Measurements from ENCODE around the gene TCAIM. TPM values are rescaled to one million over a fixed set of nuclear protein-coding genes. Genes with fewer than 3 reads are reported as not detected.

The TCAIM gene
- total and polyA plus RNA-seq, 7 experiments from 2014 or later = 7.7 to 19.8 (median 15.7) TPM

- ChIA-PET CTCF (no interaction called here), POLR2A (no interaction called here)
- no peak overlapping the region for H3K4me3 Mint-ChIP-seq
- H3K36me3 ChIP-seq (ENCODE audit: control insufficient read depth in 2 of 3, insufficient read depth in 3 of 3, low read length in 3 of 3) = no peaks in the 10 kb centered on the region
- ATAC-seq = no peak
- H3K27ac ChIP-seq (ENCODE audit: low read depth, low read length) = no peak overlapping the region
- no peaks in the 10 kb centered on the region for H3K9me3 ChIP-seq (ENCODE audit: control insufficient read depth in 2 of 3, low read length in 3 of 3)
- H3K27me3 ChIP-seq (ENCODE audit: control insufficient read depth in 2 of 2, insufficient read depth in 2 of 2, low read length in 2 of 2) = no peaks in the 10 kb centered on the region
- no peak overlapping the region for H3K4me3 ChIP-seq (ENCODE audit: low read length)
- peaks cover 0 to 11% (median 6%) of the 10 kb centered on the region in 5 donors for H3K27me3 Mint-ChIP-seq
- intact Hi-C loops (cut with micrococcal nuclease) = no loop called here
- no peaks in the 10 kb centered on the region for H3K4me1 ChIP-seq (ENCODE audit: control insufficient read depth in 2 of 2, insufficient read depth in 2 of 2, low read length in 2 of 2)
- H3K4me1 Mint-ChIP-seq = peaks cover 0 to 1% (median 0%) of the 10 kb centered on the region in 7 donors
- DNase-seq = no peak
- peaks cover 0 to 9% (median 0%) of the 10 kb centered on the region in 5 donors for H3K36me3 Mint-ChIP-seq
- no peak overlapping the region for H3K27ac Mint-ChIP-seq
- peaks cover 0 to 3% (median 0%) of the 10 kb centered on the region in 11 donors for H3K9me3 Mint-ChIP-seq
These were observed 82.7 kb downstream of the TCAIM start for GRCh38 chr3:44421280-44421679.

- no peak overlapping the region for H3K27ac Mint-ChIP-seq
- intact Hi-C loops (cut with micrococcal nuclease) = no loop called here
These were observed 86.2 kb downstream of the TCAIM start for GRCh38 chr3:44424758-44425157.

GRCh38 chr3:44427683-44428082 lies 89.1 kb downstream of the TCAIM start:
- Mint-ChIP-seq H3K27ac (no peak overlapping the region), H3K36me3 (no peaks in the 10 kb centered on the region), H3K9me3 (no peaks in the 10 kb centered on the region), H3K27me3 (peaks cover 0 to 7% (median 4%) of the 10 kb centered on the region in 5 donors), H3K4me3 (peak overlapping the region in 1 of 10 donors; percentile 37), H3K4me1 (peaks cover 0 to 2% (median 0%) of the 10 kb centered on the region in 7 donors)
- CTCF ChIA-PET = no interaction called here
- Histone ChIP-seq H3K9me3 (ENCODE audit: control insufficient read depth in 2 of 3, low read length in 3 of 3) (no peaks in the 10 kb centered on the region), H3K36me3 (ENCODE audit: control insufficient read depth in 2 of 3, insufficient read depth in 3 of 3, low read length in 3 of 3) (no peaks in the 10 kb centered on the region), H3K4me3 (ENCODE audit: low read length) (no peak overlapping the region), H3K4me1 (ENCODE audit: control insufficient read depth in 2 of 2, insufficient read depth in 2 of 2, low read length in 2 of 2) (no peaks in the 10 kb centered on the region), H3K27ac (ENCODE audit: low read depth, low read length) (no peak overlapping the region), H3K27me3 (ENCODE audit: control insufficient read depth in 2 of 2, insufficient read depth in 2 of 2, low read length in 2 of 2) (no peaks in the 10 kb centered on the region)
- DNase-seq = no peak
- no peak for ATAC-seq
- POLR2A ChIA-PET = no interaction called here
- intact Hi-C loops (cut with micrococcal nuclease) = no loop called here

More at GRCh38 chr3:44424758-44425157, 86.2 kb downstream of the TCAIM start:
- no peak overlapping the region for H3K4me3 Mint-ChIP-seq
- H3K4me1 Mint-ChIP-seq = peaks cover 0 to 2% (median 0%) of the 10 kb centered on the region in 7 donors
- ChIA-PET POLR2A (interaction anchor here (0.6 kb wide), 1 partner anchor 86 kb away, joined by 3 read pairs; no protein-coding TSS in a partner anchor), CTCF (no interaction called here)
- Histone ChIP-seq H3K9me3 (ENCODE audit: control insufficient read depth in 2 of 3, low read length in 3 of 3) (no peaks in the 10 kb centered on the region), H3K36me3 (ENCODE audit: control insufficient read depth in 2 of 3, insufficient read depth in 3 of 3, low read length in 3 of 3) (no peaks in the 10 kb centered on the region), H3K4me3 (ENCODE audit: low read length) (no peak overlapping the region), H3K4me1 (ENCODE audit: control insufficient read depth in 2 of 2, insufficient read depth in 2 of 2, low read length in 2 of 2) (no peaks in the 10 kb centered on the region), H3K27me3 (ENCODE audit: control insufficient read depth in 2 of 2, insufficient read depth in 2 of 2, low read length in 2 of 2) (no peaks in the 10 kb centered on the region), H3K27ac (ENCODE audit: low read depth, low read length) (no peak overlapping the region)
- no peaks in the 10 kb centered on the region for H3K9me3 Mint-ChIP-seq
- peaks cover 0 to 11% (median 4%) of the 10 kb centered on the region in 5 donors for H3K27me3 Mint-ChIP-seq
- DNase-seq (no peak), ATAC-seq (no peak)
- H3K36me3 Mint-ChIP-seq = no peaks in the 10 kb centered on the region

GRCh38 chr3:44428910-44429309 lies 90.3 kb downstream of the TCAIM start:
- Mint-ChIP-seq H3K4me3 (no peak overlapping the region), H3K36me3 (no peaks in the 10 kb centered on the region), H3K4me1 (peaks cover 0 to 2% (median 0%) of the 10 kb centered on the region in 7 donors), H3K27ac (no peak overlapping the region), H3K9me3 (no peaks in the 10 kb centered on the region), H3K27me3 (peaks cover 0 to 7% (median 4%) of the 10 kb centered on the region in 5 donors)
- DNase-seq (no peak), ATAC-seq (no peak)
- no peak overlapping the region for H3K4me3 ChIP-seq (ENCODE audit: low read length)
- no peaks in the 10 kb centered on the region for H3K27me3 ChIP-seq (ENCODE audit: control insufficient read depth in 2 of 2, insufficient read depth in 2 of 2, low read length in 2 of 2)
- H3K9me3 ChIP-seq (ENCODE audit: control insufficient read depth in 2 of 3, low read length in 3 of 3) = no peaks in the 10 kb centered on the region
- H3K4me1 ChIP-seq (ENCODE audit: control insufficient read depth in 2 of 2, insufficient read depth in 2 of 2, low read length in 2 of 2) = no peaks in the 10 kb centered on the region
- H3K27ac ChIP-seq (ENCODE audit: low read depth, low read length) = no peak overlapping the region
- CTCF ChIA-PET = no interaction called here
- H3K36me3 ChIP-seq (ENCODE audit: control insufficient read depth in 2 of 3, insufficient read depth in 3 of 3, low read length in 3 of 3) = no peaks in the 10 kb centered on the region
- intact Hi-C loops (cut with micrococcal nuclease) = no loop called here
- POLR2A ChIA-PET = no interaction called here

- ATAC-seq (no peak), DNase-seq (no peak)
- ChIA-PET POLR2A (no interaction called here), CTCF (interaction anchor here (0.6 kb wide), 1 partner anchor 560 kb away, joined by 3 read pairs; no protein-coding TSS in a partner anchor)
- Mint-ChIP-seq H3K27ac (no peak overlapping the region), H3K4me1 (peaks cover 0 to 2% (median 0%) of the 10 kb centered on the region in 7 donors), H3K9me3 (no peaks in the 10 kb centered on the region), H3K36me3 (no peaks in the 10 kb centered on the region), H3K27me3 (peaks cover 0 to 6% (median 4%) of the 10 kb centered on the region in 5 donors), H3K4me3 (no peak overlapping the region)
- Histone ChIP-seq H3K9me3 (ENCODE audit: control insufficient read depth in 2 of 3, low read length in 3 of 3) (no peaks in the 10 kb centered on the region), H3K27me3 (ENCODE audit: control insufficient read depth in 2 of 2, insufficient read depth in 2 of 2, low read length in 2 of 2) (no peaks in the 10 kb centered on the region), H3K36me3 (ENCODE audit: control insufficient read depth in 2 of 3, insufficient read depth in 3 of 3, low read length in 3 of 3) (no peaks in the 10 kb centered on the region), H3K4me3 (ENCODE audit: low read length) (no peak overlapping the region), H3K27ac (ENCODE audit: low read depth, low read length) (no peak overlapping the region), H3K4me1 (ENCODE audit: control insufficient read depth in 2 of 2, insufficient read depth in 2 of 2, low read length in 2 of 2) (no peaks in the 10 kb centered on the region)
- intact Hi-C loops (cut with micrococcal nuclease) = no loop called here
These were observed 90.9 kb downstream of the TCAIM start for GRCh38 chr3:44429459-44429858.

- H3K4me3 Mint-ChIP-seq = no peak overlapping the region
- intact Hi-C loops (cut with micrococcal nuclease) = no loop called here
- POLR2A ChIA-PET = interaction anchor here (0.7 kb wide), 1 partner anchor 26 kb away, joined by 5 read pairs; no protein-coding TSS in a partner anchor
These were observed 91.9 kb downstream of the TCAIM start for GRCh38 chr3:44430466-44430865.

GRCh38 chr3:44434834-44435510 lies 96.4 kb downstream of the TCAIM start:
- H3K9me3 Mint-ChIP-seq = no peaks in the 10 kb centered on the region
- Histone ChIP-seq H3K27ac (ENCODE audit: low read depth, low read length) (no peak overlapping the region), H3K4me3 (ENCODE audit: low read length) (no peak overlapping the region), H3K4me1 (ENCODE audit: control insufficient read depth in 2 of 2, insufficient read depth in 2 of 2, low read length in 2 of 2) (peaks cover 10% of the 10 kb centered on the region in 2 donors), H3K36me3 (ENCODE audit: control insufficient read depth in 2 of 3, insufficient read depth in 3 of 3, low read length in 3 of 3) (no peaks in the 10 kb centered on the region), H3K9me3 (ENCODE audit: control insufficient read depth in 2 of 3, low read length in 3 of 3) (no peaks in the 10 kb centered on the region), H3K27me3 (ENCODE audit: control insufficient read depth in 2 of 2, insufficient read depth in 2 of 2, low read length in 2 of 2) (no peaks in the 10 kb centered on the region)
- peaks cover 9 to 11% (median 9%) of the 10 kb centered on the region in 7 donors for H3K4me1 Mint-ChIP-seq
- H3K27ac Mint-ChIP-seq = peak overlapping the region in 1 of 9 donors; percentile 2
- ChIA-PET POLR2A (no interaction called here), CTCF (no interaction called here)
- peaks cover 0 to 20% (median 0%) of the 10 kb centered on the region in 5 donors for H3K36me3 Mint-ChIP-seq
- no peak overlapping the region for H3K4me3 Mint-ChIP-seq
- intact Hi-C loops (cut with micrococcal nuclease) = no loop called here
- ATAC-seq (no peak), DNase-seq (no peak)
- no peaks in the 10 kb centered on the region for H3K27me3 Mint-ChIP-seq

More at GRCh38 chr3:44430466-44430865, 91.9 kb downstream of the TCAIM start:
- ATAC-seq (no peak), DNase-seq (no peak)
- H3K4me1 ChIP-seq (ENCODE audit: control insufficient read depth in 2 of 2, insufficient read depth in 2 of 2, low read length in 2 of 2) = no peaks in the 10 kb centered on the region
- no peaks in the 10 kb centered on the region for H3K36me3 ChIP-seq (ENCODE audit: control insufficient read depth in 2 of 3, insufficient read depth in 3 of 3, low read length in 3 of 3)
- H3K27me3 ChIP-seq (ENCODE audit: control insufficient read depth in 2 of 2, insufficient read depth in 2 of 2, low read length in 2 of 2) = no peaks in the 10 kb centered on the region
- Mint-ChIP-seq H3K36me3 (peaks cover 0 to under 1% (median 0%) of the 10 kb centered on the region in 5 donors), H3K27me3 (no peaks in the 10 kb centered on the region), H3K9me3 (no peaks in the 10 kb centered on the region), H3K4me1 (peaks cover 0 to 2% (median 0%) of the 10 kb centered on the region in 7 donors), H3K27ac (no peak overlapping the region)
- H3K9me3 ChIP-seq (ENCODE audit: control insufficient read depth in 2 of 3, low read length in 3 of 3) = no peaks in the 10 kb centered on the region
- no peak overlapping the region for H3K27ac ChIP-seq (ENCODE audit: low read depth, low read length)
- H3K4me3 ChIP-seq (ENCODE audit: low read length) = no peak overlapping the region
- CTCF ChIA-PET = no interaction called here
